Left lung (tissue), 10 donors: Measurements from ENCODE around the gene TEK. TPM values are rescaled to one million over a fixed set of nuclear protein-coding genes. Genes with fewer than 3 reads are reported as not detected.

Source experiments
- ATAC-seq: fragments of 200-7000 bp; cut with Tn5 transposase; one replicate; pipeline ENCODE4 v1.9.1; 2020; ENCODE audit warnings: moderate library complexity
- DNase-seq, 4 donors: peaks; one replicate each; pipeline ENCODE4 v3.0.0-alpha.2; 2013 to 2020
- H3K27ac ChIP-seq, 2 donors: fragments of 200-600 bp; sonication (generic) in 1 of 2; one replicate each; pipeline versions ENCODE4 v1.5.0 to v1.8.0; 2020 to 2021
- H3K27me3 ChIP-seq, 2 donors: fragments of 200-600 bp; sonication (generic) in 1 of 2; one replicate each; pipeline versions ENCODE4 v1.5.0 to v1.8.0; 2020 to 2021
- H3K36me3 ChIP-seq, 2 donors: fragments of 200-600 bp; sonication (generic) in 1 of 2; one replicate each; pipeline versions ENCODE4 v1.5.0 to v1.8.0; 2020 to 2021
- H3K4me1 ChIP-seq, 2 donors: fragments of 200-600 bp; one replicate each; pipeline ENCODE4 v1.8.0; 2021
- H3K4me3 ChIP-seq, 2 donors: fragments of 200-600 bp; sonication (generic) in 1 of 2; one replicate each; pipeline versions ENCODE4 v1.5.0 to v1.8.0; 2020 to 2021; ENCODE audit warnings: mild to moderate bottlenecking in 1 of 2
- H3K9me3 ChIP-seq, 2 donors: fragments of 200-600 bp; sonication (generic) in 1 of 2; one replicate each; pipeline versions ENCODE4 v1.5.0 to v1.8.0; 2020 to 2021
- intact Hi-C, 2 donors: fragments of 100-400 bp; cut with DNase I; formaldehyde crosslinking; loops; one replicate each; pipeline versions ENCODE4 v1.11.2 to v1.14.2; 2022
- polyA plus RNA-seq, 6 donors: library from polyadenylated mRNA; unstranded; fragments of 120-200 nt; gene quantifications; one replicate each; pipeline ENCODE4 v1.2.1, GENCODE V29; 2013; ENCODE audit not compliant: insufficient read length in 6 of 6
- total RNA-seq, 2 donors: library from RNA; stranded (reverse); fragmentation: NEBNext Ultra II Directional; extraction: Animal tissue kit (Norgen Biotek cat#: 25700); gene quantifications; one replicate each; pipeline ENCODE4 v1.2.1, GENCODE V29; 2021
- TF ChIP-seq, protein P1 (sequence below), 2 donors: fragments of 200-600 bp; sonication (generic) in 1 of 2; IDR thresholded peaks; one replicate each; pipeline versions ENCODE4 v1.5.0 to v1.8.0; 2021; ENCODE audit warnings: antibody characterized with exemption in 2 of 2
- donor health status: DM: no; HTN: yes; CAD: no.
- donor health status: DM: no; HTN: no; CAD: no.

TEK gene
- total and polyA plus RNA-seq, 8 donors, result 20.3 to 55.6 (median 42.1) TPM

DNA sequence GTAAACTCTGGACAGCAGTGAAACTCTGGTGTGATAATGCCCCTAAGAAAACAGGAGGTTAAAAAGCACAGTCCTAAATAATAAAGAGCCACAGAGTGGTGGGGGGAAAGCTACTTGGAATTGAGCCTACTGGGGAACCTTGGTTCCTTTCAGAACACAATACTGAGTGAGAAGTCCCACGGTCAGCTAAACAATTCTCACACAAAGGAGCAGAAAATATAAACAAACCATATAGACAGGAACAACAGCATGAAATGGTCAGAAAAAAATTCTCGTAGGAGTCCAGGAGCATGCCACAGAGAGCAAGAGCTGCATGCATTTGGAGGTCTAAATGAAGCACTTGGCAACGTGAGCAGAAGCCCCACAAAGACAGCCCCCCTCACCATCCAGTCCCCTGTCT, 56.0 kb downstream of the TEK start:
- Histone ChIP-seq H3K9me3 (no peaks in the 10 kb centered on the region), H3K4me1 (no peaks in the 10 kb centered on the region), H3K27me3 (no peaks in the 10 kb centered on the region), H3K36me3 (no peaks in the 10 kb centered on the region), H3K27ac (no peak overlapping the region), H3K4me3 (no peak overlapping the region)
- ATAC-seq (no peak), DNase-seq (no peak)
- TF ChIP-seq, protein P1, sequence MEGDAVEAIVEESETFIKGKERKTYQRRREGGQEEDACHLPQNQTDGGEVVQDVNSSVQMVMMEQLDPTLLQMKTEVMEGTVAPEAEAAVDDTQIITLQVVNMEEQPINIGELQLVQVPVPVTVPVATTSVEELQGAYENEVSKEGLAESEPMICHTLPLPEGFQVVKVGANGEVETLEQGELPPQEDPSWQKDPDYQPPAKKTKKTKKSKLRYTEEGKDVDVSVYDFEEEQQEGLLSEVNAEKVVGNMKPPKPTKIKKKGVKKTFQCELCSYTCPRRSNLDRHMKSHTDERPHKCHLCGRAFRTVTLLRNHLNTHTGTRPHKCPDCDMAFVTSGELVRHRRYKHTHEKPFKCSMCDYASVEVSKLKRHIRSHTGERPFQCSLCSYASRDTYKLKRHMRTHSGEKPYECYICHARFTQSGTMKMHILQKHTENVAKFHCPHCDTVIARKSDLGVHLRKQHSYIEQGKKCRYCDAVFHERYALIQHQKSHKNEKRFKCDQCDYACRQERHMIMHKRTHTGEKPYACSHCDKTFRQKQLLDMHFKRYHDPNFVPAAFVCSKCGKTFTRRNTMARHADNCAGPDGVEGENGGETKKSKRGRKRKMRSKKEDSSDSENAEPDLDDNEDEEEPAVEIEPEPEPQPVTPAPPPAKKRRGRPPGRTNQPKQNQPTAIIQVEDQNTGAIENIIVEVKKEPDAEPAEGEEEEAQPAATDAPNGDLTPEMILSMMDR (IDR thresholded peaks at IDR 0.05), result no peak
- intact Hi-C loops, result no loop called here

DNA sequence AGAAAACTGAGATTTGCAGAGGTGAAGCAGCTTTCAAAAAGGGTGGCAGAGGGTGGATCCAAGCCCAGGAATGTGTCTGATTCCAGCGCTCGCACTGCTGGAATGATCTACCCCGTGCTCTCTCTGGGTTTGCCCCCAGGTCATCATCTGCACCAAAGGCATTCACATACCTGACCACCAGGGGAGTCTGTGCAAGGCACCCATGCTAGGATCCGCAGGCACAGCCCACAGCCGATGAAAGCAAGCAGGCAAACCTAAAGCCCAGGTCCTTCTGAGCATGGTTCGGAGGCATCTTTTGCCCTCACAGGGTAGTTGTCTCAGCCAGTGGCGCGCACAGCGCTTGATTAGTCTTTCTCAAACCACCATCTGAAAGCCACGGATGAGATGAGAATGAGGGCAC, 56.6 kb downstream of the TEK start:
- H3K36me3 ChIP-seq, result no peaks in the 10 kb centered on the region
- DNase-seq, result no peak
- no peaks in the 10 kb centered on the region for H3K9me3 ChIP-seq
- H3K27ac ChIP-seq, result no peak overlapping the region
- no peaks in the 10 kb centered on the region for H3K4me1 ChIP-seq
- no peak for ATAC-seq
- H3K4me3 ChIP-seq, result no peak overlapping the region
- no peaks in the 10 kb centered on the region for H3K27me3 ChIP-seq
- intact Hi-C loops, result no loop called here
- TF ChIP-seq, protein P1 (IDR thresholded peaks at IDR 0.05), result no peak

DNA sequence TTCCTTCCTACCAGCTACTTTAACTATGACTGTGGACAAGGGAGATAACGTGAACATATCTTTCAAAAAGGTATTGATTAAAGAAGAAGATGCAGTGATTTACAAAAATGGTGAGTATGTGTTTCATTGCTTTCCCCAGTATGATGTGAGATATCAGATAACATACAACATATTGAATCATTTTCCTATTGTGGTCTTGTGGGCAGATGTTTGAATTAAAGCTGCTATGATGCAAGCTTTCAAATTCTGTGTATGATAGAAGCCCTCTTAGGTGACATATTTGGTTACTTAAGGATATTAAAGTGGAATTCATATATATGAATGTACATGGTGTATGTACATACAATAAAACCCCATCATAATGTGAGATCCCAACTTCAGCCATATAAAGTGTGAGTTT, 59.5 kb downstream of the TEK start:
- intact Hi-C loops, result no loop called here
- no peak for ATAC-seq
- Histone ChIP-seq H3K9me3 (no peaks in the 10 kb centered on the region), H3K4me1 (no peaks in the 10 kb centered on the region), H3K27ac (no peak overlapping the region), H3K27me3 (no peaks in the 10 kb centered on the region), H3K36me3 (no peaks in the 10 kb centered on the region), H3K4me3 (no peak overlapping the region)
- TF ChIP-seq, protein P1 (IDR thresholded peaks at IDR 0.05), result no peak
- DNase-seq, result no peak

DNA sequence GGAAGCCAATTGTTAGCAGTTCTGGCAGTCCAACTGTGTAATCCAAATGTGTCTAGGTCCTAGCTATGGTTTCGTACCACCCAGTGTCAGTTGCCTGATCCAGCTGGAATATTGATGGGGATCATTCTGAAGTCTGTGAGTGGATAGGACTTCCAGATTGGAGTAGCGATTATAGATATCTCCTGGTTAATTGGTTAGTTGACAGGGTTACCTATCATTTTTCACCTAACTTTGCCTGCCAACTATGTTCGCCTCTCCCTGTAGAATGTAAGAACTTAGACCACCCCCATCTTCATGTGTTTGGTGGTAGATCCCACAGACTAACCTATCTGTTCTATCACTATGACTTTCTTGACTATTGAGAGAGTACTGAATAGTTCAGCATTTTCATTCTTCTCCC, 59.9 kb downstream of the TEK start:
- no peaks in the 10 kb centered on the region for H3K4me1 ChIP-seq

DNA sequence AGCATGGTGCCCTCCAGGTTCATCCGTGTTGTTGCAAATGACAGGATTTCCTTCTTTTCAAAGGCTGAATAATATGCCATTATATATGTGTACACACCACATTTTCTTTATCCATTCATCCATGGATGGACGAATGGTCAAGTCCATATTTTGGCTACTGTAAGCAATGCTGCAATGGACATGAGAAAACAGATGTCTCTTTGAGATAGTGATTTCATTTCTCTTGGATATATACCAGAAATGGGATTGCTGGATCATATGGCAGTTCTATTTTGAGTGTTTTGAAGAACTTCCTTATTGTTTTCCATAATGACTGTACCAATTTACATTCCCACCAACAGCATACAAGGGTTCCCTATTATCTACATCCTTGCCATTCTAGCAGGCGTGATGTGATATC, 67.9 kb downstream of the TEK start:
- DNase-seq (no peak), ATAC-seq (no peak)
- TF ChIP-seq, protein P1 (IDR thresholded peaks at IDR 0.05), result no peak
- Histone ChIP-seq H3K36me3 (no peaks in the 10 kb centered on the region), H3K4me3 (no peak overlapping the region), H3K27ac (no peak overlapping the region), H3K4me1 (peaks cover 0 to 3% of the 10 kb centered on the region in 2 donors), H3K9me3 (peaks cover 0 to 5% of the 10 kb centered on the region in 2 donors), H3K27me3 (no peaks in the 10 kb centered on the region)
- intact Hi-C loops, result no loop called here

More for the DNA sequence above, 59.9 kb downstream of the TEK start:
- Histone ChIP-seq H3K27ac (no peak overlapping the region), H3K36me3 (no peaks in the 10 kb centered on the region), H3K27me3 (no peaks in the 10 kb centered on the region), H3K9me3 (no peaks in the 10 kb centered on the region), H3K4me3 (no peak overlapping the region)
- no peak for ATAC-seq
- intact Hi-C loops, result no loop called here
- no peak for DNase-seq
- TF ChIP-seq, protein P1 (IDR thresholded peaks at IDR 0.05), result no peak
